C4-2B (cell line): ENCODE data around the gene UACA.

Source experiments
- H3K27ac ChIP-seq: fragments of 450-650 bp; 2 replicates; pipeline ENCODE4 v1.5.1; 2017
- CTCF ChIP-seq: fragments of 450-650 bp; conservative IDR thresholded peaks from 2 replicates; pipeline ENCODE4 v1.5.1; 2017; ENCODE audit warnings: mild to moderate bottlenecking
- ZFX ChIP-seq: fragments of 450-650 bp; IDR thresholded peaks from 2 replicates; pipeline ENCODE4 v1.6.1; 2017

UACA gene

GRCh38 chr15:70610541-70610940 is 152.8 kb downstream of the UACA start:
- TF ChIP-seq CTCF: no peak
- no peak for TF ChIP-seq ZFX

GRCh38 chr15:70609889-70610288 is 153.5 kb downstream of the UACA start:
- H3K27ac ChIP-seq: no peak overlapping the region
- no peak for TF ChIP-seq CTCF

More at GRCh38 chr15:70610541-70610940, 152.8 kb downstream of the UACA start:
- H3K27ac ChIP-seq: no peak overlapping the region

- TF ChIP-seq ZFX: no peak
- no peak overlapping the region for H3K27ac ChIP-seq
Observed at GRCh38 chr15:70608144-70608543, 155.2 kb downstream of the UACA start.

GRCh38 chr15:70605606-70606410 is 157.6 kb downstream of the UACA start:
- no peak overlapping the region for H3K27ac ChIP-seq
- TF ChIP-seq ZFX (no peak), CTCF (no peak)

- TF ChIP-seq CTCF (no peak), ZFX (no peak)
- H3K27ac ChIP-seq: no peak overlapping the region
Observed at GRCh38 chr15:70604666-70605315, 158.6 kb downstream of the UACA start.
